ENCODE data around the gene SFTPA2.
"Not testable (repeated sequence)": the region's sequence is repeated elsewhere in the genome, so short reads cannot be mapped to it uniquely, and the experiment has no call there.

SFTPA2 gene

GRCh38 chr10:79595510-79595909, 35.3 kb upstream of the SFTPA2 start:
- TF ChIP-seq, protein P1, sequence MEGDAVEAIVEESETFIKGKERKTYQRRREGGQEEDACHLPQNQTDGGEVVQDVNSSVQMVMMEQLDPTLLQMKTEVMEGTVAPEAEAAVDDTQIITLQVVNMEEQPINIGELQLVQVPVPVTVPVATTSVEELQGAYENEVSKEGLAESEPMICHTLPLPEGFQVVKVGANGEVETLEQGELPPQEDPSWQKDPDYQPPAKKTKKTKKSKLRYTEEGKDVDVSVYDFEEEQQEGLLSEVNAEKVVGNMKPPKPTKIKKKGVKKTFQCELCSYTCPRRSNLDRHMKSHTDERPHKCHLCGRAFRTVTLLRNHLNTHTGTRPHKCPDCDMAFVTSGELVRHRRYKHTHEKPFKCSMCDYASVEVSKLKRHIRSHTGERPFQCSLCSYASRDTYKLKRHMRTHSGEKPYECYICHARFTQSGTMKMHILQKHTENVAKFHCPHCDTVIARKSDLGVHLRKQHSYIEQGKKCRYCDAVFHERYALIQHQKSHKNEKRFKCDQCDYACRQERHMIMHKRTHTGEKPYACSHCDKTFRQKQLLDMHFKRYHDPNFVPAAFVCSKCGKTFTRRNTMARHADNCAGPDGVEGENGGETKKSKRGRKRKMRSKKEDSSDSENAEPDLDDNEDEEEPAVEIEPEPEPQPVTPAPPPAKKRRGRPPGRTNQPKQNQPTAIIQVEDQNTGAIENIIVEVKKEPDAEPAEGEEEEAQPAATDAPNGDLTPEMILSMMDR (IDR thresholded peaks at IDR 0.05; ENCODE audit: low read length) = no peak
- Histone ChIP-seq H3K4me3 (ENCODE audit: low read length) (no peak overlapping the region), H3K9me2 (replicated peaks; ENCODE audit: insufficient read depth, low read length) (no peaks in the 10 kb centered on the region), H4K20me1 (ENCODE audit: insufficient read depth, low read length) (no peaks in the 10 kb centered on the region), H3K27ac (ENCODE audit: low read length) (no peak overlapping the region), H3K27me3 (replicated peaks; ENCODE audit: insufficient read depth, low read length) (no peaks in the 10 kb centered on the region), H3K36me3 (replicated peaks; ENCODE audit: insufficient read depth, low read length) (no peaks in the 10 kb centered on the region), H3K9ac (ENCODE audit: low read length) (no peak overlapping the region), H3K4me2 (ENCODE audit: low read depth, low read length) (no peak overlapping the region), H3F3A (ENCODE audit: insufficient read depth, low read length) (no peaks in the 10 kb centered on the region), H3K9me3 (replicated peaks; ENCODE audit: insufficient read depth, low read length) (peaks cover 4% of the 10 kb centered on the region; the same call in 1 of the 2 replicates), H3K79me2 (ENCODE audit: low read length) (no peaks in the 10 kb centered on the region), H3K4me1 (ENCODE audit: low read length) (no peaks in the 10 kb centered on the region), H2AFZ (ENCODE audit: low read length) (no peak overlapping the region)
- no peak for DNase-seq

DNA sequence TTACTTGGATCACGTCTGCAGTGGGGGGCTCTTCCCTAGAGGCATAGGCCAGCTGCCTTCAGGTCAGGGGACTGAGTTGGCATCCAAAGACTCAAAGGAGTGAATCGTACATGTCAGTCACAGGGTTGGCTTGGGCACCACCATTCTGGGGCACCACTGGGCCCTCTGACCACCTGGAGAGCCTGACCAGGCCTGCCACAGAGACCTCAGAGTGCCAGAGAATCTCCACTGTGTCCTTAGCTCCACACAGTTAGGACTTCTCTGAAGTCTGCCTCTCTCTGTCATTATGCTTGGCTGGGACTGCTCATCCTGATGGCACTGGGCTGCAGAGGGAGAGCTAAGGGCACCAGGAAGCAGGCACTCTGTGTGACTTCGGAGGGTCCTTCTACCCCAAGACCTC, 34.4 kb upstream of the SFTPA2 start:
- H3F3A ChIP-seq (ENCODE audit: insufficient read depth, low read length); H3K36me3 ChIP-seq (replicated peaks; ENCODE audit: insufficient read depth, low read length); H4K20me1 ChIP-seq (ENCODE audit: insufficient read depth, low read length); H3K79me2 ChIP-seq (ENCODE audit: low read length); DNase-seq; H3K27ac ChIP-seq (ENCODE audit: low read length); H3K4me1 ChIP-seq (ENCODE audit: low read length); H3K9me3 ChIP-seq (replicated peaks; ENCODE audit: insufficient read depth, low read length); H3K9me2 ChIP-seq (replicated peaks; ENCODE audit: insufficient read depth, low read length); H3K4me2 ChIP-seq (ENCODE audit: low read depth, low read length); H3K27me3 ChIP-seq (replicated peaks; ENCODE audit: insufficient read depth, low read length); H3K4me3 ChIP-seq (ENCODE audit: low read length); H2AFZ ChIP-seq (ENCODE audit: low read length); H3K9ac ChIP-seq (ENCODE audit: low read length): not testable (repeated sequence)

DNA sequence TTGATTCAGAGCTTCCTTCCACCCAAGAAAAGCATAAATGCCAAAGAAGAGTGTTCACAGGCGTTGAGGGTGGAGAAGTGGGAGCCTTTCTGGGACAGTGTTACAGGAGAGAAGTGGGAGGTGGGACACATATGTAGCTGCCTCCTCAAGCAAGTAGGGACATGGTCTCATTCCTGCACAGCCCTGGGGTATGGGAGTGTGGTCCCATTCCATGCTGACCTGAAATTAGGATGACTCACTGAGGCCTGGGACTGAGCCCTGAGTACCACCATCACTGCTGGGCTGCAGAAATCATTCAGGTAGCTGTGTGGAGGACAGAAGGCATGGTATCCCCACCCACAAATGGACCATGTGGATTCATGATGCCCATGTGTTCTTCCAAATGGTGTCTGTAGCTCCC, 33.2 kb upstream of the SFTPA2 start:
- H3K4me1 ChIP-seq (ENCODE audit: low read length) = no peaks in the 10 kb centered on the region
- H3K27me3 ChIP-seq (replicated peaks; ENCODE audit: insufficient read depth, low read length) = no peaks in the 10 kb centered on the region
- no peaks in the 10 kb centered on the region for H4K20me1 ChIP-seq (ENCODE audit: insufficient read depth, low read length)
- no peak overlapping the region for H3K27ac ChIP-seq (ENCODE audit: low read length)
- no peak overlapping the region for H3K9ac ChIP-seq (ENCODE audit: low read length)
- H3K4me2 ChIP-seq (ENCODE audit: low read depth, low read length) = no peak overlapping the region
- no peaks in the 10 kb centered on the region for H3K79me2 ChIP-seq (ENCODE audit: low read length)
- no peaks in the 10 kb centered on the region for H3K9me2 ChIP-seq (replicated peaks; ENCODE audit: insufficient read depth, low read length)
- no peak for DNase-seq
- peaks cover 4% of the 10 kb centered on the region; the same call in 1 of the 2 replicates for H3K9me3 ChIP-seq (replicated peaks; ENCODE audit: insufficient read depth, low read length)
- H2AFZ ChIP-seq (ENCODE audit: low read length) = no peak overlapping the region
- H3F3A ChIP-seq (ENCODE audit: insufficient read depth, low read length) = no peaks in the 10 kb centered on the region
- TF ChIP-seq EZH2phosphoT487 (IDR thresholded peaks at IDR 0.05; ENCODE audit: low read length) = no peak
- TF ChIP-seq, protein P1 (IDR thresholded peaks at IDR 0.05; ENCODE audit: low read length) = no peak
- no peak for TF ChIP-seq EZH2 (optimal IDR thresholded peaks at IDR 0.05; ENCODE audit: low read depth, low read length)
- H3K4me3 ChIP-seq (ENCODE audit: low read length) = no peak overlapping the region
- no peaks in the 10 kb centered on the region for H3K36me3 ChIP-seq (replicated peaks; ENCODE audit: insufficient read depth, low read length)

- Histone ChIP-seq H3F3A (ENCODE audit: insufficient read depth, low read length) (no peaks in the 10 kb centered on the region), H3K36me3 (replicated peaks; ENCODE audit: insufficient read depth, low read length) (no peaks in the 10 kb centered on the region), H3K27ac (ENCODE audit: low read length) (no peak overlapping the region), H3K4me2 (ENCODE audit: low read depth, low read length) (no peak overlapping the region), H2AFZ (ENCODE audit: low read length) (no peak overlapping the region), H3K9me3 (replicated peaks; ENCODE audit: insufficient read depth, low read length) (no peaks in the 10 kb centered on the region), H3K9me2 (replicated peaks; ENCODE audit: insufficient read depth, low read length) (no peaks in the 10 kb centered on the region), H3K27me3 (replicated peaks; ENCODE audit: insufficient read depth, low read length) (no peaks in the 10 kb centered on the region), H3K9ac (ENCODE audit: low read length) (no peak overlapping the region), H3K4me1 (ENCODE audit: low read length) (no peaks in the 10 kb centered on the region), H3K4me3 (ENCODE audit: low read length) (no peak overlapping the region), H4K20me1 (ENCODE audit: insufficient read depth, low read length) (no peaks in the 10 kb centered on the region), H3K79me2 (ENCODE audit: low read length) (no peaks in the 10 kb centered on the region)
- TF ChIP-seq, protein P1 (IDR thresholded peaks at IDR 0.05; ENCODE audit: low read length) = no peak
- TF ChIP-seq EZH2phosphoT487 (IDR thresholded peaks at IDR 0.05; ENCODE audit: low read length) (no peak), EZH2 (optimal IDR thresholded peaks at IDR 0.05; ENCODE audit: low read depth, low read length) (no peak)
- DNase-seq = no peak
Measured at GRCh38 chr10:79588800-79589199, 28.6 kb upstream of the SFTPA2 start.
